GM12874 (cell line): ENCODE data around the gene NRXN3.
A peak's percentile ranks its signal among the peaks of the same experiment; 100 is the strongest.

ENCODE experiments used
- CTCF ChIP-seq: IDR thresholded peaks from 2 replicates; pipeline ENCODE4 v1.5.1; 2011; ENCODE audit warnings: low read depth, mild to moderate bottlenecking, control low read depth, low read length, moderate library complexity; ENCODE audit not compliant: insufficient read depth

NRXN3 gene

GRCh38 chr14:78588906-78589305, 418.7 kb downstream of the NRXN3 start:
- TF ChIP-seq CTCF, result no peak

- no peak for TF ChIP-seq CTCF
Measured at GRCh38 chr14:78592616-78593219, 422.5 kb downstream of the NRXN3 start.

GRCh38 chr14:78593949-78594348, 423.8 kb downstream of the NRXN3 start:
- no peak for TF ChIP-seq CTCF

GRCh38 chr14:78595797-78596196, 425.6 kb downstream of the NRXN3 start:
- no peak for TF ChIP-seq CTCF

- TF ChIP-seq CTCF, result peak; percentile 94
Measured at GRCh38 chr14:78598046-78598920, 428.1 kb downstream of the NRXN3 start.

GRCh38 chr14:78605025-78605762, 435.0 kb downstream of the NRXN3 start:
- no peak for TF ChIP-seq CTCF

GRCh38 chr14:78605897-78606500, 435.8 kb downstream of the NRXN3 start:
- no peak for TF ChIP-seq CTCF
